Measurements from ENCODE around the gene ELMO3. TPM values are rescaled to one million over a fixed set of nuclear protein-coding genes. Genes with fewer than 3 reads are reported as not detected.

The ELMO3 gene
- total RNA-seq, 1 donor from 2014 or later, result not detected

DNA sequence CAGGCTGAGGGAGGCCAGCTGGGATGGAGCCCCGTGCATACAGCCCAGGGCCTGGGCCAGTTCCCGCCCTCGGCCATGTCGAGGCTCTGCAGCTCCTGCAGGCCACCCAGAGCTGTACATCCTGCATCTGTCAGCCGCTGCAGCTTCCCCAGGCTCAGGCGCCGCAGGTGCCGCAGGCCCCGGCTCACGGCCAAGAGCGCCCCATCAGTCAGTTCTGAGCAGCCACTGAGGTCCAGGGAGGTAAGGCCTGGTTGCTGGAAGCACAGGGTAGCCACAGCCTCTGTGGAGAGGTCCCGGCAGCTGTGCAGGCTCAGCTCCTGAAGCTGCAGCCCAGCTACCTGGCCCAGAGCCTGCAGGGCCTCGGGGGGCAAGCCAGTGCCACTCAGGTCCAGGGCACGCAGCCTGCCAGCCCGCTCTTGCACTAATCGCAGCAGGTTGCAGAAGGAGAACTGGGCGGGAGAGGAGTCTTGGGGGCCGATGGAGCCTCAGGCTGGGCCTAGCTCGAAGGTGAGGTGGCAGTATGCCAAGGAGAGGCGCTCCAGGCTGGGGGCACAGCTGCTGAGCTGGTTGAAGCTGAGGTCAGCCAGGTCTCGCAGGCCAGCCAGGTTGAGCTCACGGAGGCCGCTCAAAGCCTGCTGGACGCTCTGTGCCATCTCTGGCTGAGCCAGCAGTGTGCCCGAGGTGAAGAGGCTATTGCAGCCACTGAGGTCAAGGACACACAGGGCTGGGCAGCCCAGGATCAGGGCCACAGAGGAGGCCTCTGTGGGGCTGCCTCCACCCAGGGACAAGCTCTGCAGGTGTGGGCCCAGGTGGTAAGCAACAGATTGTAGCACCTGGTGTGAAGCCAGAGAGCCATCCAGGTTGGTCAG is 11.4 kb downstream of the ELMO3 start:
- Histone ChIP-seq H3K9me3 (ENCODE audit: low read depth) (no peaks in the 10 kb centered on the region), H3K27ac (no peak overlapping the region), H3K4me1 (peaks cover 14% of the 10 kb centered on the region), H3K27me3 (no peaks in the 10 kb centered on the region), H3K4me2 (no peak overlapping the region), H4K20me1 (ENCODE audit: low read depth) (peaks cover 7% of the 10 kb centered on the region), H3K36me3 (no peaks in the 10 kb centered on the region), H3K4me3 (no peak overlapping the region), H2AFZ (replicated peaks) (no peak overlapping the region), H3K79me2 (ENCODE audit: low read depth) (no peaks in the 10 kb centered on the region), H3K9ac (no peak overlapping the region), H3F3A (ENCODE audit: low read depth) (peaks cover 12% of the 10 kb centered on the region)
- Mint-ChIP-seq H3K27ac (no peak overlapping the region), H3K9me3 (no peaks in the 10 kb centered on the region), H3K36me3 (peaks cover 6% of the 10 kb centered on the region), H3K27me3 (ENCODE audit: insufficient read depth, low read depth) (peaks cover 6% of the 10 kb centered on the region), H3K4me1 (peaks cover 7% of the 10 kb centered on the region), H3K4me3 (no peak overlapping the region)
- DNase-seq (ENCODE audit: low spot score), result no peak
- TF ChIP-seq EZH2phosphoT487 (IDR thresholded peaks at IDR 0.05), result no peak
- no peak for TF ChIP-seq EZH2 (IDR thresholded peaks at IDR 0.05)
- TF ChIP-seq, protein P1, sequence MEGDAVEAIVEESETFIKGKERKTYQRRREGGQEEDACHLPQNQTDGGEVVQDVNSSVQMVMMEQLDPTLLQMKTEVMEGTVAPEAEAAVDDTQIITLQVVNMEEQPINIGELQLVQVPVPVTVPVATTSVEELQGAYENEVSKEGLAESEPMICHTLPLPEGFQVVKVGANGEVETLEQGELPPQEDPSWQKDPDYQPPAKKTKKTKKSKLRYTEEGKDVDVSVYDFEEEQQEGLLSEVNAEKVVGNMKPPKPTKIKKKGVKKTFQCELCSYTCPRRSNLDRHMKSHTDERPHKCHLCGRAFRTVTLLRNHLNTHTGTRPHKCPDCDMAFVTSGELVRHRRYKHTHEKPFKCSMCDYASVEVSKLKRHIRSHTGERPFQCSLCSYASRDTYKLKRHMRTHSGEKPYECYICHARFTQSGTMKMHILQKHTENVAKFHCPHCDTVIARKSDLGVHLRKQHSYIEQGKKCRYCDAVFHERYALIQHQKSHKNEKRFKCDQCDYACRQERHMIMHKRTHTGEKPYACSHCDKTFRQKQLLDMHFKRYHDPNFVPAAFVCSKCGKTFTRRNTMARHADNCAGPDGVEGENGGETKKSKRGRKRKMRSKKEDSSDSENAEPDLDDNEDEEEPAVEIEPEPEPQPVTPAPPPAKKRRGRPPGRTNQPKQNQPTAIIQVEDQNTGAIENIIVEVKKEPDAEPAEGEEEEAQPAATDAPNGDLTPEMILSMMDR (IDR thresholded peaks at IDR 0.05), result no peak

DNA sequence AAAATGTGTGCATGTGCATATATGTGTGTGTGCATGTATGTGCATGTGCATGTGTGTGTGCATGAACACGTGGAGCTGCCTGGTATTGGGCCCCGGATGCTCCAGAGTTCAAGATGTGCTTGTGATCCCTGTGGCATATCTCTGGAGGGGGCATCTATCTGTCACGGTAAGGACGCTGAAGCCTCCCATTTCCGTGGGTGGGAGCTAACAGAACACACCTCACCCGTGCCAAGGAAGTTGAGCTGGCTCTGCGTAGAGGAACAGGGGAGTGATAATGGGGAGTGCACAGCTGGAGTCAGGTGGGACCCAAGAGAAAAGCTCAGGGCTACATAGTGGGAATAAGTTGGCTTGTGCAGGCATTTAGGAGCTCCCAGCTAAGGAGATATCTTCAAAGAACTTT is 12.7 kb downstream of the ELMO3 start:
- Histone ChIP-seq H3K9me3 (ENCODE audit: low read depth) (no peaks in the 10 kb centered on the region), H3K4me2 (no peak overlapping the region), H3K9ac (no peak overlapping the region), H3K36me3 (no peaks in the 10 kb centered on the region), H3K4me1 (peaks cover 9% of the 10 kb centered on the region), H4K20me1 (ENCODE audit: low read depth) (peaks cover 7% of the 10 kb centered on the region), H3K4me3 (no peak overlapping the region), H3F3A (ENCODE audit: low read depth) (peaks cover 7% of the 10 kb centered on the region), H3K79me2 (ENCODE audit: low read depth) (no peaks in the 10 kb centered on the region), H2AFZ (replicated peaks) (no peak overlapping the region), H3K27ac (no peak overlapping the region), H3K27me3 (no peaks in the 10 kb centered on the region)
- Mint-ChIP-seq H3K27me3 (ENCODE audit: insufficient read depth, low read depth) (peaks cover 8% of the 10 kb centered on the region), H3K4me1 (peaks cover 4% of the 10 kb centered on the region), H3K36me3 (peaks cover 3% of the 10 kb centered on the region), H3K9me3 (no peaks in the 10 kb centered on the region), H3K4me3 (no peak overlapping the region), H3K27ac (no peak overlapping the region)
- no peak for DNase-seq (ENCODE audit: low spot score)
- TF ChIP-seq EZH2phosphoT487 (IDR thresholded peaks at IDR 0.05) (no peak), EZH2 (IDR thresholded peaks at IDR 0.05) (no peak)
- TF ChIP-seq, protein P1 (IDR thresholded peaks at IDR 0.05), result no peak

DNA sequence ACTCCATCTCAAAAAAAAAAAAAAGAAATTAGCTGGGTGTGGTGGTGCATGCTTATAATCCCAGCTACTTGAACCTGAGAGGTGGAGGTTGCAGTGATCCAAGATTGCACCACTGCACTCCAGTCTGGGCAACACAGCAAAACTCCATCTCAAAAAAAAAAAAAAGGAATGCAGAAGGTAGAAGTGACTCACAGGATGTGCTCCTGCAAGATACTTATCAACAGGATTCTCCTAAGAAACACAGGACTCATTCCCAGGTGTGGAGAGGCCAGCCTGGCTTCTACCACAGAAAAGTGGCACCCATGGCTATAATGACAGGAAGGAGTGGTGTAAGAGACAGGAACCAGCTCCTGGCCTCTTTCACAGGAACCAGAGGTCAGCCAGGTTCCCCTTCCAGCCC is 13.8 kb downstream of the ELMO3 start:
- Histone ChIP-seq H3K4me2 (no peak overlapping the region), H3K4me3 (no peak overlapping the region), H3K27ac (no peak overlapping the region), H3K4me1 (no peaks in the 10 kb centered on the region), H3K36me3 (no peaks in the 10 kb centered on the region), H3K79me2 (ENCODE audit: low read depth) (no peaks in the 10 kb centered on the region), H4K20me1 (ENCODE audit: low read depth) (no peaks in the 10 kb centered on the region), H3K9me3 (ENCODE audit: low read depth) (no peaks in the 10 kb centered on the region), H3K9ac (no peak overlapping the region), H2AFZ (replicated peaks) (no peak overlapping the region), H3K27me3 (no peaks in the 10 kb centered on the region), H3F3A (ENCODE audit: low read depth) (no peaks in the 10 kb centered on the region)
- no peak for DNase-seq (ENCODE audit: low spot score)
- Mint-ChIP-seq H3K36me3 (peaks cover 3% of the 10 kb centered on the region), H3K9me3 (no peaks in the 10 kb centered on the region), H3K27ac (no peak overlapping the region), H3K27me3 (ENCODE audit: insufficient read depth, low read depth) (peaks cover 7% of the 10 kb centered on the region), H3K4me1 (no peaks in the 10 kb centered on the region), H3K4me3 (no peak overlapping the region)
- no peak for TF ChIP-seq EZH2 (IDR thresholded peaks at IDR 0.05)
- TF ChIP-seq EZH2phosphoT487 (IDR thresholded peaks at IDR 0.05), result no peak
- TF ChIP-seq, protein P1 (IDR thresholded peaks at IDR 0.05), result no peak

All from neural progenitor cell (in vitro differentiated cells).